Gastrocnemius medialis (tissue), 4 donors: ENCODE measurements around the gene MGAT5.

Experiments
- POLR2A ChIP-seq, 2 donors: fragments of 450-650 bp; IDR thresholded peaks; one replicate each; pipeline ENCODE4 v1.6.1; 2017; ENCODE audit warnings: antibody characterized with exemption in 2 of 2, mild to moderate bottlenecking in 2 of 2, moderate library complexity in 2 of 2
- TF ChIP-seq, protein P1 (sequence below), 5 experiments: fragments of 450-650 bp in 3 of 5; fragments of 200-600 bp in 2 of 5; sonication (generic) in 2 of 5; IDR thresholded peaks in 4 of 5; conservative IDR thresholded peaks in 1 of 5; 1 replicate in 4 of 5; 2 replicates in 1 of 5; pipeline ENCODE4 v1.5.1; 2016 to 2019; ENCODE audit warnings: antibody characterized with exemption in 5 of 5, mild to moderate bottlenecking in 3 of 5, moderate library complexity in 3 of 5

DNA sequence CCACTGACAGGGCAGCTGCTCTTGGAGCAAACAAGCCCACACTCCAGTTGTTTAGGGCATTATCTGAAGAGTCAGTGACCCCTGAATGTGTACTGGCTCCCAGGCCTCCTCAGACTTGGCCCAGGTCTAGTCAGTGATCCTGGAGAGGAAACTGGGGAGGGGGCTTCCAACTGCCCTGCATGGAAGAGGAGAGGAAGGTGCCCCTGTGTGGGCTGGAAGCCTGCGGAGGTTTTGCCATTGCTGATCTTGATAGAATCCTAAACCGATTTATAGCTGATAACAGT is 197.4 kb downstream of the MGAT5 start:
- TF ChIP-seq, protein P1, sequence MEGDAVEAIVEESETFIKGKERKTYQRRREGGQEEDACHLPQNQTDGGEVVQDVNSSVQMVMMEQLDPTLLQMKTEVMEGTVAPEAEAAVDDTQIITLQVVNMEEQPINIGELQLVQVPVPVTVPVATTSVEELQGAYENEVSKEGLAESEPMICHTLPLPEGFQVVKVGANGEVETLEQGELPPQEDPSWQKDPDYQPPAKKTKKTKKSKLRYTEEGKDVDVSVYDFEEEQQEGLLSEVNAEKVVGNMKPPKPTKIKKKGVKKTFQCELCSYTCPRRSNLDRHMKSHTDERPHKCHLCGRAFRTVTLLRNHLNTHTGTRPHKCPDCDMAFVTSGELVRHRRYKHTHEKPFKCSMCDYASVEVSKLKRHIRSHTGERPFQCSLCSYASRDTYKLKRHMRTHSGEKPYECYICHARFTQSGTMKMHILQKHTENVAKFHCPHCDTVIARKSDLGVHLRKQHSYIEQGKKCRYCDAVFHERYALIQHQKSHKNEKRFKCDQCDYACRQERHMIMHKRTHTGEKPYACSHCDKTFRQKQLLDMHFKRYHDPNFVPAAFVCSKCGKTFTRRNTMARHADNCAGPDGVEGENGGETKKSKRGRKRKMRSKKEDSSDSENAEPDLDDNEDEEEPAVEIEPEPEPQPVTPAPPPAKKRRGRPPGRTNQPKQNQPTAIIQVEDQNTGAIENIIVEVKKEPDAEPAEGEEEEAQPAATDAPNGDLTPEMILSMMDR (IDR thresholded peaks at IDR 0.05 in 4 of 5, conservative IDR thresholded peaks at IDR 0.05 in 1 of 5), result no peak
- TF ChIP-seq POLR2A (IDR thresholded peaks at IDR 0.05), result no peak
